Left forelimb (tissue), 1 donor: ENCODE data around the gene DIP2C.

Experiments
- DNase-seq: peaks from one replicate; pipeline ENCODE4 v3.0.0-alpha.2; 2018; ENCODE audit warnings: low spot score

The DIP2C gene

GRCh38 chr10:391847-392704 is 297.4 kb downstream of the DIP2C start:
- no peak for DNase-seq

GRCh38 chr10:391305-391704 is 298.2 kb downstream of the DIP2C start:
- no peak for DNase-seq

DNA sequence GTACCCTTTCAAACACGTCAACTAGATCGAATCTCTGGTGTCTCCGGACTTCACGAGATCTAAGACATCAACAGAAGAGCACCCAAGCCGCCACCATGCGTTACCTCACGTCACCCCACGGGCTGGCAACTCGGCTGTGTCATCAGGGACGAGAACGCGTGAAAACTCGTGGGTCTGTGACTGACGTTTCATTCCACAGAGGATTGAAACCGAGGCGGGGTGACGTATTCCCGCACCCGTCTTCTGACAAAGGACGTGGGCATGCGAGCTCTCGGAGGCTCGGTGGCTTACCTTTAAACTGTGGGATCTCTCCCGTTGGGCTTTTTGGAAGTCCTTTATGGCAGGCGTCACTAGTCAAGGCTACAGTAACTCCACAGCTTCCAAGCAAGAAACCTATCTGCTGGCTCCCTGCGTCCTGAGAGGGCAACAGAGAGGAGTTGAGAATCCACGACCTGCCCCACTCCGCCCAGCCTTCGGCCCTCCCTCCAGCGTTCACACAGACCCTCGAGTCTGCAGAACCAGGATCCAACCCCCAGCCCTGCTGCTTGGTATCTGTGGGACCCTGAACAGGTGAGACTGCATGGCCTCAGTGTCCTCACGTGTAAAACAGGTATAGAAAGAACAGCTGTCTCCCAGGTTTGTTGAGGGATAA is 298.9 kb downstream of the DIP2C start:
- DNase-seq, result no peak

- no peak for DNase-seq
Measured at GRCh38 chr10:389836-390448, 299.5 kb downstream of the DIP2C start.

GRCh38 chr10:389261-389790 is 300.1 kb downstream of the DIP2C start:
- no peak for DNase-seq

GRCh38 chr10:388661-389045 is 300.8 kb downstream of the DIP2C start:
- DNase-seq, result no peak

- DNase-seq, result no peak
Measured at GRCh38 chr10:387909-388660, 301.4 kb downstream of the DIP2C start.

- no peak for DNase-seq
Measured at GRCh38 chr10:387593-387891, 301.9 kb downstream of the DIP2C start.

GRCh38 chr10:386771-387592 is 302.5 kb downstream of the DIP2C start:
- DNase-seq, result no peak

- no peak for DNase-seq
Measured at GRCh38 chr10:385571-386300, 303.7 kb downstream of the DIP2C start.

DNA sequence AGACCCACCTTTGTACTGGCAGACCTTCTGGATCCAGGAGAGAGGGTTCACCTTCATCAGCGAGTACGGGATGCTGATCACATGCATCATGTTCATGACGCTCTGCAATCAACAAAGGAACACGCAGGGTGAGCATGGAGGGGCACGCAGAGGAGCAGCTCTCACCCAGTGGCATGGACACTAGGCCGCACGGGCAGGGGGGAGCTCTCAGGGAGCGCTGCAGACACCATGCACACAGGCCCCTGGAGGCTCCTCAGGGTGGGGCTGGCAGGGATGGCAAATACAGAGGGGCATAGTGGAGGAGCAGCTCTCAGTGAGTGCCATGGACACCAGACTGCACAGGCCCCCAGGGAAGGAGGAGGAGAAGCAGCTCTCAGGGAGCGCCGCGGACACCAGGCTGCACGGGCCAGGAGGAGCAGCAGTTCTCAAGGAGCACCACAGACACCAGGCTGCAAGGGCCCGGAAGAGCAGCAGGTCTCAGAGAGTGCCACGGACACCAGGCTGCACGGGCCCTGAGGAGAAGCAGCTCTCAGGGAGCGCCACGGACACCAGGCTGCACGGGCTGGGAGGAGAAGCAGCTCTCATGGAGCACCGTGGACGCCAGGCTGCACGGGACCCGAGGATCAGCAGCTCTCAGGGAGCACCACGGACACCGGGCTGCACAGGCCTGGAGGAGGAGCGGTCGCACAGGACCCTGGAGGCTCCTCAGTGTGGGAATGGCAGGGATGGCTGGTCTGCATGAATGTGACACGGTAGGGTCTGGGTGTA is 304.7 kb downstream of the DIP2C start:
- no peak for DNase-seq

DNA sequence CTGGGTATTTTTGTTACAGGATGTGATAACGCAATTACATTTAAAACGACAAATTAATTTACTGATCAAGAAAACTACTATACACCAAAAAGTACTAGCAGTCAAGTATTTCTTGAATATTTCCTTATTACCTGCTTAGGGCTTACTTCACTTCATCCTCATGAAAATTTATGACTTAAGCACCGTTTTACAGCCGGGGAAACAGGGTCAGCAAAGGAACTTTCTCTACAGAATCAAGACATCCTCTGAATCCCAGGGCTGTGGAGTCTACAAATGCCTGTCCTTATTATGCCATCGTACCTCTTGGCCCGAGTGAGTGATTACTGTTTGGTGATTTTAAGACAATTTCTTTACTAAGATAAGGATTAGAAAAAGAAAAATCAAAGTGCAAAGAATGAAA is 305.9 kb downstream of the DIP2C start:
- DNase-seq, result no peak

DNA sequence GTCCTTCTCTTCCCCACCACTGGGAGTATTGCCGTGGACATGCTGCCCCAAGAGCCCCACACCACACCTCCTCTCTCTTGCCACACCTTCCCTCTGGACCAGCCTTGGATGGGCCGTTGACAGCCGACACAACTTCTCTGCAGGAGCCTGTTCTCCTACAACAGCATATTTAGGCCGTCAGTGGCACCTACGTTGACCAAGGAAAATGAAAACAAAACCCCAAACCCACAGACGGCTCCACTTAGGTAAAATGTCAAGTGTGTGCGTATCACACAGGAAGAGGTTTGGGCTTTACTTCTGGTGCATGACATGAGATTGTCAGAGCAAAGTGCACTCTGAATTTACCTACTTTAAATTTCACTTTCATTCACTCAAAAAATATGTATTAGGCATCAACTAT is 307.7 kb downstream of the DIP2C start:
- DNase-seq, result no peak

DNA sequence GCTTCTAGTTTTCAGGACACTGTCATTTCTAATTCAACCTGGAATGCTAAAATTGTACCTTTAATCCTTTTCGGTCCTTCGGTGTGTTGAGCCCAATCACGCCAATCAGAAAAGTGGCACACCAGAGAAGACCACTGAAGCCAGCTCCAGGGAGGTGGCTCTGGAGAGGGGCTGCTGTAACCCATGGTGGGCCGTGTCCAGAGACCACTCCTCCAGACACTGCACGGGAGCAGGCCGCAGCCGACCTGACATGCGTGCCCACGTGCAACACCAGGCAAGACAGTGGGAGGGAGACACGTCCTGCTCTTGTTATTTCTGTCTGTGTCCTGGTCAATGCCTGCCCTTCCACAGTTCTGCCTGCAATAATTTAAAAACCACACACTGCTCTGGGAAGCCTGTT is 308.1 kb downstream of the DIP2C start:
- no peak for DNase-seq

- no peak for DNase-seq
Measured at GRCh38 chr10:380313-380940, 309.0 kb downstream of the DIP2C start.

GRCh38 chr10:378930-379704 is 310.4 kb downstream of the DIP2C start:
- DNase-seq, result no peak

GRCh38 chr10:378230-378929 is 311.1 kb downstream of the DIP2C start:
- DNase-seq, result no peak

- DNase-seq, result no peak
Measured at GRCh38 chr10:377228-377627, 312.2 kb downstream of the DIP2C start.
